H1 (cell line): ENCODE data around the gene RIBC1. TPM values are rescaled to one million over a fixed set of nuclear protein-coding genes. Genes with fewer than 3 reads are reported as not detected.

ENCODE experiments used
- CTCF ChIA-PET: fragments of 300-600 bp; sonication (Branson Sonifier 250); formaldehyde crosslinking; loops from one replicate; lab custom pipeline; 2021; ENCODE audit not compliant: partially characterized antibody; lab: Charles Lee
- POLR2A ChIA-PET: fragments of 300-600 bp; sonication (Branson Sonifier 250); formaldehyde crosslinking; loops from one replicate; lab custom pipeline; 2021; ENCODE audit warnings: inconsistent platforms; ENCODE audit not compliant: partially characterized antibody; lab: Charles Lee
- DNase-seq, 2 experiments: peaks; one replicate each; pipeline versions ENCODE4 v3.0.0 to v3.0.0-alpha.2; 2010 to 2022; ENCODE audit warnings: low spot score in 2 of 2, low read depth in 1 of 2, mixed read lengths in 1 of 2
- FAIRE-seq: peaks from 2 replicates; lab custom pipeline; 2011; peaks lifted over from hg19 to GRCh38; lab: Jason Lieb, UNC
- H2AFZ ChIP-seq: 2 replicates; pipeline ENCODE4 v1.8.1; 2012; ENCODE audit warnings: low read length, inconsistent platforms
- H2AK5ac ChIP-seq: 2 replicates; pipeline ENCODE4 v1.6.1; 2013; ENCODE audit warnings: low read depth, low read length
- H2BK120ac ChIP-seq: replicated peaks from 2 replicates; pipeline ENCODE3; 2013; ENCODE audit warnings: low read depth, low read length, inconsistent platforms
- H2BK12ac ChIP-seq: 2 replicates; pipeline ENCODE4 v1.6.1; 2013; ENCODE audit warnings: low read depth, low read length
- H2BK15ac ChIP-seq: 2 replicates; pipeline ENCODE4 v1.6.1; 2013; ENCODE audit warnings: low read length
- H2BK20ac ChIP-seq: 2 replicates; pipeline ENCODE4 v1.6.1; 2013; ENCODE audit warnings: low read length
- H2BK5ac ChIP-seq: 2 replicates; pipeline ENCODE4 v1.6.1; 2013; ENCODE audit warnings: low read depth, low read length
- H3K14ac ChIP-seq: 2 replicates; pipeline ENCODE4 v1.6.1; 2013; ENCODE audit warnings: inconsistent platforms; ENCODE audit not compliant: insufficient read length
- H3K18ac ChIP-seq: 2 replicates; pipeline ENCODE4 v1.6.1; 2013; ENCODE audit warnings: low read length; ENCODE audit errors: extremely low read depth
- H3K23ac ChIP-seq: 2 replicates; pipeline ENCODE4 v1.6.1; 2013; ENCODE audit warnings: inconsistent platforms; ENCODE audit not compliant: insufficient read length
- H3K23me2 ChIP-seq: 2 replicates; pipeline ENCODE4 v1.6.1; 2013; ENCODE audit warnings: low read depth, low read length
- H3K27ac ChIP-seq: 2 replicates; pipeline ENCODE4 v1.6.1; 2011; ENCODE audit warnings: low read depth, low read length, inconsistent platforms
- H3K27me3 ChIP-seq, 4 experiments: replicated peaks in 1 of 4; 1 replicate in 1 of 4; 2 replicates in 3 of 4; pipeline versions ENCODE4 v1.6.1 to v1.8.1; 2011 to 2013; ENCODE audit warnings: low read length in 3 of 4, mild to moderate bottlenecking in 3 of 4, inconsistent platforms in 2 of 4, mixed read lengths in 2 of 4, moderate library complexity in 1 of 4; ENCODE audit not compliant: control insufficient read depth in 3 of 4, insufficient read depth in 3 of 4; ENCODE audit errors: extremely low read depth in 1 of 4
- H3K36me3 ChIP-seq, 4 experiments: 2 replicates each; pipeline versions ENCODE4 v1.6.1 to v1.8.1; 2011 to 2013; ENCODE audit warnings: mild to moderate bottlenecking in 4 of 4, low read length in 3 of 4, moderate library complexity in 2 of 4, control low read depth in 1 of 4, inconsistent platforms in 1 of 4; ENCODE audit not compliant: insufficient read depth in 4 of 4, control insufficient read depth in 2 of 4
- H3K4ac ChIP-seq: replicated peaks from 2 replicates; pipeline ENCODE3; 2013; ENCODE audit warnings: low read length, low read depth, mixed read lengths, inconsistent platforms; ENCODE audit not compliant: insufficient read length
- H3K4me1 ChIP-seq, 4 experiments: replicated peaks in 1 of 4; 1 replicate in 1 of 4; 2 replicates in 3 of 4; pipeline versions ENCODE4 v1.6.1 to v1.8.1; 2011 to 2013; ENCODE audit warnings: low read length in 3 of 4, inconsistent platforms in 2 of 4, mixed read lengths in 1 of 4; ENCODE audit not compliant: insufficient read depth in 4 of 4, control insufficient read depth in 3 of 4
- H3K4me2 ChIP-seq, 2 experiments: 2 replicates each; pipeline versions ENCODE4 v1.6.1 to v1.8.1; 2011 to 2013; ENCODE audit warnings: low read depth in 2 of 2, low read length in 2 of 2, control low read depth in 1 of 2, inconsistent platforms in 1 of 2, mild to moderate bottlenecking in 1 of 2; ENCODE audit not compliant: insufficient read depth in 1 of 2
- H3K4me3 ChIP-seq, 4 experiments: fragments of 200-600, 300-600 bp in 1 of 4; sonication (generic), shearing (Covaris generic), sonication (Bioruptor Twin) in 1 of 4; 2 replicates each; pipeline versions ENCODE4 v1.5.1 to v1.8.1; 2011 to 2016; ENCODE audit warnings: low read length in 4 of 4, low read depth in 3 of 4, control low read depth in 2 of 4, inconsistent platforms in 2 of 4, mild to moderate bottlenecking in 2 of 4, mixed read lengths in 1 of 4, moderate library complexity in 1 of 4; ENCODE audit not compliant: insufficient read depth in 2 of 4; ENCODE audit errors: extremely low read depth in 1 of 4
- H3K56ac ChIP-seq: replicated peaks from 2 replicates; pipeline ENCODE3; 2013; ENCODE audit warnings: low read depth, mild to moderate bottlenecking, mixed read lengths, low read length, inconsistent platforms; ENCODE audit not compliant: insufficient read length
- H3K79me1 ChIP-seq: 2 replicates; pipeline ENCODE4 v1.6.1; 2013; ENCODE audit warnings: low read depth, low read length, control low read depth
- H3K79me2 ChIP-seq, 2 experiments: 2 replicates each; pipeline versions ENCODE4 v1.6.1 to v1.8.1; 2012 to 2013; ENCODE audit warnings: low read length in 2 of 2, mild to moderate bottlenecking in 2 of 2, inconsistent platforms in 1 of 2; ENCODE audit not compliant: insufficient read depth in 2 of 2, control insufficient read depth in 1 of 2
- H3K9ac ChIP-seq, 4 experiments: replicated peaks in 1 of 4; 1 replicate in 1 of 4; 2 replicates in 3 of 4; pipeline versions ENCODE4 v1.6.1 to v1.8.1; 2011 to 2013; ENCODE audit warnings: low read depth in 3 of 4, low read length in 3 of 4, control low read depth in 2 of 4, mild to moderate bottlenecking in 2 of 4, moderate library complexity in 2 of 4, inconsistent platforms in 1 of 4; ENCODE audit errors: extremely low read depth in 1 of 4
- H3K9me3 ChIP-seq, 2 experiments: 2 replicates each; pipeline versions ENCODE4 v1.6.1 to v1.8.1; 2012 to 2013; ENCODE audit warnings: mild to moderate bottlenecking in 2 of 2, moderate library complexity in 2 of 2, control low read depth in 1 of 2, inconsistent platforms in 1 of 2, low read depth in 1 of 2, low read length in 1 of 2, mixed read lengths in 1 of 2; ENCODE audit not compliant: insufficient read depth in 2 of 2
- H4K20me1 ChIP-seq, 2 experiments: replicated peaks in 1 of 2; 2 replicates each; pipeline versions ENCODE3 to v1.8.1; 2011 to 2013; ENCODE audit warnings: inconsistent platforms in 2 of 2, low read length in 2 of 2, mild to moderate bottlenecking in 1 of 2; ENCODE audit not compliant: insufficient read depth in 2 of 2, control insufficient read depth in 1 of 2
- H4K5ac ChIP-seq: 2 replicates; pipeline ENCODE4 v1.6.1; 2013; ENCODE audit warnings: low read length, low read depth, mixed read lengths, inconsistent platforms; ENCODE audit not compliant: insufficient read length
- H4K8ac ChIP-seq: 2 replicates; pipeline ENCODE4 v1.8.0; 2013; ENCODE audit warnings: mild to moderate bottlenecking, moderate library complexity, low read length, inconsistent platforms; ENCODE audit not compliant: insufficient read depth; ENCODE audit errors: extremely low read depth
- H4K91ac ChIP-seq: replicated peaks from 2 replicates; pipeline ENCODE3; 2013; ENCODE audit warnings: low read length, mixed read lengths, inconsistent platforms; ENCODE audit not compliant: insufficient read length
- HDAC6 ChIP-seq: IDR thresholded peaks from one replicate; pipeline ENCODE4 v1.7.1; 2012; ENCODE audit warnings: low read depth, mild to moderate bottlenecking, inconsistent platforms, low read length, moderate library complexity
- JUND ChIP-seq: IDR thresholded peaks from 2 replicates; pipeline ENCODE4 v1.6.1; 2011; ENCODE audit warnings: mild to moderate bottlenecking, improper control_type of control experiment, low read length
- KDM5A ChIP-seq: fragments of 200-600 bp; IDR thresholded peaks from 2 replicates; pipeline ENCODE4 v1.7.1; 2012; ENCODE audit warnings: mild to moderate bottlenecking, low read length, inconsistent platforms, mixed read lengths
- POLR2A ChIP-seq, 2 experiments: IDR thresholded peaks; 1 replicate in 1 of 2; 2 replicates in 1 of 2; pipeline ENCODE4 v1.6.1; 2011; ENCODE audit warnings: low read depth in 2 of 2, low read length in 2 of 2, mild to moderate bottlenecking in 2 of 2; ENCODE audit errors: control extremely low read depth in 1 of 2
- RAD21 ChIP-seq, 2 experiments: IDR thresholded peaks in 1 of 2; conservative IDR thresholded peaks in 1 of 2; 2 replicates each; pipeline ENCODE4 v1.6.1; 2011; ENCODE audit warnings: low read depth in 2 of 2, low read length in 2 of 2, improper control_type of control experiment in 1 of 2, inconsistent platforms in 1 of 2, mild to moderate bottlenecking in 1 of 2, moderate library complexity in 1 of 2
- SIN3A ChIP-seq, 2 experiments: IDR thresholded peaks in 1 of 2; conservative IDR thresholded peaks in 1 of 2; 2 replicates each; pipeline ENCODE4 v1.6.1; 2011 to 2012; ENCODE audit warnings: low read length in 2 of 2, improper control_type of control experiment in 1 of 2, low read depth in 1 of 2, mild to moderate bottlenecking in 1 of 2
- SIX5 ChIP-seq: IDR thresholded peaks from 2 replicates; pipeline ENCODE4 v1.6.1; 2011; ENCODE audit warnings: mild to moderate bottlenecking, low read depth, low read length
- TBP ChIP-seq: IDR thresholded peaks from 2 replicates; pipeline ENCODE4 v1.6.1; 2011; ENCODE audit warnings: low read depth, low read length, improper control_type of control experiment
- WGBS, 2 experiments: shearing (Covaris generic) in 1 of 2; methylation state at CpG; one replicate each; pipeline versions ENCODE4 v1.1.6 to v1.1.7; 2013 to 2015; ENCODE audit warnings: low lambda C conversion rate in 2 of 2, mixed read lengths in 2 of 2, inconsistent platforms in 1 of 2, low coverage in 1 of 2, missing lambda C conversion rate in 1 of 2; ENCODE audit not compliant: insufficient replicate concordance in 2 of 2, insufficient coverage in 1 of 2, insufficient read length in 1 of 2; ENCODE audit errors: extremely low coverage in 1 of 2, missing lambda C conversion rate in 1 of 2; 5-methylcytosine and 5-hydroxymethylcytosine counted together
- polyA plus RNA-seq, 7 experiments: library from polyadenylated mRNA; depleted of rRNA in 3 of 7; stranded (reverse) in 5 of 7; unstranded in 2 of 7; fragments of >200 nt in 5 of 7; fragments of 200-250 nt in 2 of 7; gene quantifications; 1 replicate in 5 of 7; 2 replicates in 1 of 7; 4 replicates in 1 of 7; pipeline versions ENCODE4 v1.2.1 to v1.2.3, GENCODE V29; 2011 to 2013; ENCODE audit warnings: missing spikeins in 2 of 7, mixed read lengths in 2 of 7
- total RNA-seq: library from RNA; stranded (reverse); fragmentation: NEBNext Ultra II Directional; extraction: Animal tissue kit (Norgen Biotek cat#: 25700); gene quantifications from 2 replicates; pipeline ENCODE4 v1.2.1, GENCODE V29; 2021
- TF ChIP-seq, protein P1 (sequence below): IDR thresholded peaks from 2 replicates; pipeline ENCODE4 v1.6.1; 2012; ENCODE audit warnings: low read length, inconsistent platforms

The RIBC1 gene
- total and polyA plus RNA-seq, 2 of the 8 experiments (the other 6 are each of a cell fraction or from before 2014, with no cell fraction given) = 0.41 to 0.97 TPM

DNA sequence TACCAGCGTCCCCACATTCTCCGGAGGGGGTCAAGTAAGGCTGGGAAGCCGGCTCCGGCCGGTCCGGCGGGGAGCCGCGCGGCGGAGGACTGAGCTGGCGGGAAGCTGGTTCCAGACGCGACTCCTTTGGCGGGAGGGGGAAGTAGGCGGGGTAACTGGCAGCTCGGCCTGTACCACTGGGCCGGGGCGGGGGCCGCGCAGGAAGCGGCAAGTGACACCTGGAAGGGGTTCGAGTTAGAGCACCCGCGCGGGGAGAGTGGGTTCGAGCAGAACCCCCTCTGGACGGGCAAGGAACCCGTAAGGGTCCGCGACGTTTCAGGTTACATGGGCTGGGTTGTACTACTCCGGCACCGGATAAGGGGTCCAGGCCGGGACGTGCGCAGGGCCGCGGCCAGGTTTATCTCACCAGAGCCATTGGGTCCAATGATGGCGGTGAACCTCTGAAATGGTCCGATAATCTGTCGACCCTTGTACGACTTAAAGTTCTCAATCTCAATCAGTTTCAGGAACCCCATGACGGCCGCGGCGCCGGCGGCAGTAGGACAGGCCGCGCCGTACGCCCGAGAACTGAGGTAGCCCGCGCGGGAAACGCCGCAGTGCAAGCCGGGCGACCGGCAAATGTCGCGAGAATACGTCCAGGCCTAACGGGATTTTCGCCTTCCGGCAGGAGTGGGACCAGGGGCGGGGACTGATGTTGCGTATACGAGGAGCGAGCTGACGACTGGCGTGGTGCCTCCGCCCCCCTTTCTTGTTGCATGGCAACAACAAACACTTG lies 400 bp upstream of the RIBC1 start, which contains the start of gene SMC1A:
Gene SMC1A, minus strand, starts transcription at position 569 of the 775 bp plus-strand sequence. Its CDS starts 54 bp downstream, at position 515.
- H3K14ac ChIP-seq = no peak within 1 kb of the TSS
- no peaks in the 10 kb centered on the region; the same call in 1 of the 2 replicates for H3K79me1 ChIP-seq
- no peaks in the 10 kb centered on the region for H3K36me3 ChIP-seq
- H4K91ac ChIP-seq = no peak within 1 kb of the TSS
- peak within 1 kb of the TSS; percentile 95 to 97 (median 96) for H3K9ac ChIP-seq
- H2BK12ac ChIP-seq = 0 out of 2 replicates have a peak within 1 kb of the TSS, but pooled peaks have one; percentile 39
- POLR2A ChIA-PET = interaction anchor here (0.5 to 2.8 kb wide), 23 partner anchors 9 to 261 kb away, joined by 3 to 33 read pairs (median 4); partner anchors contain the start of genes HSD17B10 and KDM5C
- peak within 1 kb of the TSS; percentile 83 for H4K5ac ChIP-seq
- no peak for FAIRE-seq
- H2BK5ac ChIP-seq = peak within 1 kb of the TSS; percentile 60; the same call in 1 of the 2 replicates
- peaks cover 0 to 8% (median 4%) of the 10 kb centered on the region in 4 experiments; a peak in 5 of 7 replicates for H3K4me1 ChIP-seq
- H2AFZ ChIP-seq = 0 out of 2 replicates have a peak within 1 kb of the TSS, but pooled peaks have one; percentile 41
- CTCF ChIA-PET = interaction anchor here (0.9 to 1.4 kb wide), 6 partner anchors 9 to 104 kb away, joined by 3 read pairs; partner anchors contain the start of gene HSD17B10
- peaks cover 10% of the 10 kb centered on the region; the same call in 1 of the 2 replicates for H3K23me2 ChIP-seq
- H2AK5ac ChIP-seq = no peak within 1 kb of the TSS
- 2% methylated on average over 24 of the region's 75 CpGs; no CpG with 5 or more reads in 1 of the 2 experiments for WGBS, 2 experiments
- peak within 1 kb of the TSS; percentile 74 to 79 (median 78) for H3K4me3 ChIP-seq
- no peaks in the 10 kb centered on the region for H3K9me3 ChIP-seq
- peak within 1 kb of the TSS; percentile 16 for H3K56ac ChIP-seq
- no peak within 1 kb of the TSS for H3K4ac ChIP-seq
- H3K18ac ChIP-seq = no peak within 1 kb of the TSS; the same call in 1 of the 2 replicates
- H2BK20ac ChIP-seq = no peak within 1 kb of the TSS
- H3K27ac ChIP-seq = peak within 1 kb of the TSS; percentile 97
- H2BK120ac ChIP-seq = no peak within 1 kb of the TSS
- peaks cover 14 to 45% of the 10 kb centered on the region in 2 experiments for H3K79me2 ChIP-seq
- H4K20me1 ChIP-seq = peaks cover 4 to 5% of the 10 kb centered on the region in 2 experiments
- peak within 1 kb of the TSS; percentile 85 to 94 for H3K4me2 ChIP-seq
- DNase-seq = peak; percentile 91 to 92
- no peaks in the 10 kb centered on the region for H3K27me3 ChIP-seq
- no peak within 1 kb of the TSS for H3K23ac ChIP-seq
- no peak within 1 kb of the TSS for H2BK15ac ChIP-seq
- peak within 1 kb of the TSS; percentile 93 for H4K8ac ChIP-seq
- no peak for TF ChIP-seq HDAC6
- no peak for TF ChIP-seq KDM5A
- TF ChIP-seq JUND = peak; percentile 47; the same call in 1 of the 2 replicates
- no peak for TF ChIP-seq RAD21 (IDR thresholded peaks at IDR 0.05 in 1 of 2, conservative IDR thresholded peaks at IDR 0.05 in 1 of 2; ENCODE audit: low read depth in 2 of 2, low read length in 2 of 2)
- TF ChIP-seq POLR2A (IDR thresholded peaks at IDR 0.05; ENCODE audit: control extremely low read depth in 1 of 2, low read depth in 2 of 2, low read length in 2 of 2) = peak in 1 of 2 experiments; percentile 91; a peak in 2 of 3 replicates
- TF ChIP-seq, protein P1, sequence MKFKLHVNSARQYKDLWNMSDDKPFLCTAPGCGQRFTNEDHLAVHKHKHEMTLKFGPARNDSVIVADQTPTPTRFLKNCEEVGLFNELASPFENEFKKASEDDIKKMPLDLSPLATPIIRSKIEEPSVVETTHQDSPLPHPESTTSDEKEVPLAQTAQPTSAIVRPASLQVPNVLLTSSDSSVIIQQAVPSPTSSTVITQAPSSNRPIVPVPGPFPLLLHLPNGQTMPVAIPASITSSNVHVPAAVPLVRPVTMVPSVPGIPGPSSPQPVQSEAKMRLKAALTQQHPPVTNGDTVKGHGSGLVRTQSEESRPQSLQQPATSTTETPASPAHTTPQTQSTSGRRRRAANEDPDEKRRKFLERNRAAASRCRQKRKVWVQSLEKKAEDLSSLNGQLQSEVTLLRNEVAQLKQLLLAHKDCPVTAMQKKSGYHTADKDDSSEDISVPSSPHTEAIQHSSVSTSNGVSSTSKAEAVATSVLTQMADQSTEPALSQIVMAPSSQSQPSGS = no peak
- peak; percentile 70 for TF ChIP-seq TBP
- TF ChIP-seq SIX5 = peak; percentile 25; the same call in 1 of the 2 replicates
- peak in 1 of 2 experiments; percentile 43; a peak in 2 of 4 replicates for TF ChIP-seq SIN3A (conservative IDR thresholded peaks at IDR 0.05 in 1 of 2, IDR thresholded peaks at IDR 0.05 in 1 of 2; ENCODE audit: low read depth in 1 of 2, low read length in 2 of 2)
